K562 (cell line): Measurements from ENCODE around the gene ETS2. TPM values are rescaled to one million over a fixed set of nuclear protein-coding genes. Genes with fewer than 3 reads are reported as not detected.

Source experiments
- ARID3B ChIP-seq: fragments of 250-450 bp; sonication (Bioruptor Pico); IDR thresholded peaks from 2 replicates; pipeline ENCODE4 v1.4.0; 2020; ENCODE audit warnings: borderline replicate concordance
- BCOR ChIP-seq: fragments of 450-650 bp; IDR thresholded peaks from 2 replicates; pipeline ENCODE4 v1.6.1; 2016
- CEBPG ChIP-seq, 3 experiments: fragments of 200-800 bp in 1 of 3; sonication (Bioruptor generic) in 1 of 3; sonication (generic) in 1 of 3; formaldehyde crosslinking in 1 of 3; IDR thresholded peaks in 2 of 3; conservative IDR thresholded peaks in 1 of 3; 2 replicates each; pipeline versions ENCODE4 v1.6.1 to v1.8.0; 2016 to 2022; ENCODE audit warnings: missing compliant biosample characterization in 2 of 3, missing genetic modification characterization in 2 of 3, mild to moderate bottlenecking in 1 of 3, missing genetic modification reagents in 1 of 3
- CTBP1 ChIP-seq: fragments of 450-650 bp; IDR thresholded peaks from 2 replicates; pipeline ENCODE4 v1.6.1; 2016; ENCODE audit warnings: borderline replicate concordance
- ELK1 ChIP-seq: sonication (generic); formaldehyde crosslinking; IDR thresholded peaks from 2 replicates; pipeline ENCODE4 v1.8.1; 2022; ENCODE audit warnings: missing genetic modification reagents
- FOXA3 ChIP-seq, 2 experiments: fragments of 450-650 bp in 1 of 2; sonication (generic) in 1 of 2; formaldehyde crosslinking; IDR thresholded peaks in 1 of 2; conservative IDR thresholded peaks in 1 of 2; 2 replicates each; pipeline versions ENCODE4 v1.4.0 to v1.8.0; 2020 to 2022; ENCODE audit warnings: mild to moderate bottlenecking in 2 of 2, missing genetic modification reagents in 1 of 2
- HDAC2 ChIP-seq: fragments of 450-650 bp; IDR thresholded peaks from 2 replicates; pipeline ENCODE4 v1.6.1; 2016; ENCODE audit warnings: mild to moderate bottlenecking
- HLTF ChIP-seq: fragments of 450-650 bp; IDR thresholded peaks from 2 replicates; pipeline ENCODE4 v1.6.1; 2016
- JUN ChIP-seq, 2 experiments: sonication (generic) in 1 of 2; formaldehyde crosslinking in 1 of 2; IDR thresholded peaks; 2 replicates each; pipeline versions ENCODE4 v1.6.1 to v1.8.0; 2012 to 2022; ENCODE audit warnings: borderline replicate concordance in 2 of 2, mild to moderate bottlenecking in 2 of 2, improper control_type of control experiment in 1 of 2, low read depth in 1 of 2, low read length in 1 of 2, missing genetic modification reagents in 1 of 2
- KDM2B ChIP-seq: fragments of 250-450 bp; sonication (Bioruptor Pico); IDR thresholded peaks from 2 replicates; pipeline ENCODE4 v1.8.0; 2021; ENCODE audit warnings: mild to moderate bottlenecking, moderate library complexity
- MCM2 ChIP-seq: fragments of 450-650 bp; IDR thresholded peaks from 2 replicates; pipeline ENCODE4 v1.6.1; 2017; ENCODE audit warnings: low read depth, mild to moderate bottlenecking
- MEF2A ChIP-seq: IDR thresholded peaks from 2 replicates; pipeline ENCODE4 v1.6.1; 2011; ENCODE audit warnings: low read depth, mild to moderate bottlenecking, low read length, moderate library complexity; ENCODE audit not compliant: control insufficient read depth
- RBM34 ChIP-seq: fragments of 200-400 bp; formaldehyde crosslinking; IDR thresholded peaks from 2 replicates; pipeline ENCODE4 v1.6.1; 2018; ENCODE audit warnings: low read length, borderline replicate concordance; ENCODE audit not compliant: insufficient read depth
- SIX5 ChIP-seq, 2 experiments: IDR thresholded peaks; 2 replicates each; pipeline ENCODE4 v1.6.1; 2011; ENCODE audit warnings: low read length in 2 of 2, borderline replicate concordance in 1 of 2, low read depth in 1 of 2, mild to moderate bottlenecking in 1 of 2, moderate library complexity in 1 of 2; ENCODE audit not compliant: insufficient read depth in 1 of 2
- TARDBP ChIP-seq: fragments of 450-650 bp; IDR thresholded peaks from 2 replicates; pipeline ENCODE4 v1.6.1; 2016
- TFE3 ChIP-seq: fragments of 450-650 bp; formaldehyde crosslinking; IDR thresholded peaks from 2 replicates; pipeline ENCODE4 v1.4.0; 2020; ENCODE audit warnings: mild to moderate bottlenecking, mixed read lengths
- TOE1 ChIP-seq, 2 experiments: fragments of 450-650 bp in 1 of 2; sonication (generic) in 1 of 2; formaldehyde crosslinking in 1 of 2; IDR thresholded peaks; 2 replicates each; pipeline versions ENCODE4 v1.7.1 to v1.8.0; 2016 to 2022; ENCODE audit warnings: borderline replicate concordance in 2 of 2, mild to moderate bottlenecking in 2 of 2, antibody characterized with exemption in 1 of 2, inconsistent platforms in 1 of 2, low read depth in 1 of 2, missing genetic modification reagents in 1 of 2, moderate library complexity in 1 of 2
- ZBTB1 ChIP-seq: sonication (generic); formaldehyde crosslinking; IDR thresholded peaks from 2 replicates; pipeline ENCODE4 v1.8.1; 2023; ENCODE audit warnings: missing genetic modification reagents, low read depth, mild to moderate bottlenecking, borderline replicate concordance
- ZKSCAN3 ChIP-seq: fragments of 250-450 bp; sonication (Bioruptor Pico); IDR thresholded peaks from 2 replicates; pipeline ENCODE4 v1.4.0; 2020
- ZNF12 ChIP-seq: sonication (generic); formaldehyde crosslinking; IDR thresholded peaks from 2 replicates; pipeline ENCODE4 v1.4.0; 2020; ENCODE audit warnings: mild to moderate bottlenecking, missing genetic modification reagents
- ZNF263 ChIP-seq: sonication (generic); formaldehyde crosslinking; IDR thresholded peaks from 2 replicates; pipeline ENCODE4 v1.8.0; 2022; ENCODE audit warnings: mild to moderate bottlenecking, missing genetic modification reagents, borderline replicate concordance
- ZNF277 ChIP-seq: fragments of 250-450 bp; sonication (Bioruptor Pico); IDR thresholded peaks from 2 replicates; pipeline ENCODE4 v1.8.0; 2022; ENCODE audit warnings: inconsistent platforms, mild to moderate bottlenecking, moderate library complexity, borderline replicate concordance
- polyA plus RNA-seq, 8 experiments: library from polyadenylated mRNA; depleted of rRNA in 4 of 8; stranded (reverse) in 5 of 8; unstranded in 3 of 8; fragments of >200 nt; fragmentation: Nextera tagmentation in 2 of 8; fragmentation: Illumina TruSeq in 1 of 8; extraction: Ambion mirVana in 2 of 8; extraction: Trizol in 1 of 8; gene quantifications; 2 replicates each; pipeline versions ENCODE4 v1.2.1 to v1.2.3, GENCODE V29; 2011 to 2014; ENCODE audit warnings: inconsistent platforms in 1 of 8, missing spikeins in 1 of 8
- total RNA-seq, 7 experiments: library from RNA; depleted of rRNA in 6 of 7; stranded (reverse); fragments of >200 nt in 6 of 7; fragmentation: Illumina TruSeq in 2 of 7; extraction: Trizol in 2 of 7; gene quantifications; 2 replicates each; pipeline versions ENCODE4 v1.2.1 to v1.2.3, GENCODE V29; 2011 to 2021; ENCODE audit warnings: low replicate concordance in 1 of 7

ETS2 gene
- total and polyA plus RNA-seq, 9 of the 15 experiments (the other 6 are each of a cell fraction or from before 2014, with no cell fraction given): 1.7 to 24.4 (median 12.2) TPM

GRCh38 chr21:38804789-38805327, 871 bp upstream of the ETS2 start (continued):
- no peak for TF ChIP-seq MEF2A
- no peak for TF ChIP-seq ARID3B (CRISPR knock-in tag)
- TF ChIP-seq HDAC2: no peak
- TF ChIP-seq ZNF263 (CRISPR knock-in tag): no peak
- peak; percentile 74; the same call in 1 of the 2 replicates for TF ChIP-seq CTBP1
- TF ChIP-seq BCOR: no peak
- TF ChIP-seq JUN (IDR thresholded peaks at IDR 0.05; ENCODE audit: borderline replicate concordance, low read depth, low read length): no peak
- TF ChIP-seq JUN (CRISPR knock-in tag; IDR thresholded peaks at IDR 0.05; ENCODE audit: borderline replicate concordance): no peak
- TF ChIP-seq KDM2B: peak; percentile 80
- TF ChIP-seq ZNF277 (CRISPR knock-in tag): no peak
- TF ChIP-seq ZBTB1: no peak
- no peak for TF ChIP-seq TFE3 (CRISPR knock-in tag)
- TF ChIP-seq TARDBP: no peak
- no peak for TF ChIP-seq CEBPG (CRISPR knock-in tag; IDR thresholded peaks at IDR 0.05)
- TF ChIP-seq CEBPG (tag; conservative IDR thresholded peaks at IDR 0.05 in 1 of 2, IDR thresholded peaks at IDR 0.05 in 1 of 2): no peak
- no peak for TF ChIP-seq TOE1 (IDR thresholded peaks at IDR 0.05; ENCODE audit: borderline replicate concordance)
- TF ChIP-seq TOE1 (CRISPR knock-in tag; IDR thresholded peaks at IDR 0.05; ENCODE audit: borderline replicate concordance, low read depth): no peak
- no peak for TF ChIP-seq RBM34
- TF ChIP-seq HLTF: no peak
- no peak for TF ChIP-seq MCM2
- TF ChIP-seq ZNF12 (CRISPR knock-in tag): peak; percentile 48; the same call in 1 of the 2 replicates
- no peak for TF ChIP-seq ELK1 (CRISPR knock-in tag)
- TF ChIP-seq SIX5 (IDR thresholded peaks at IDR 0.05; ENCODE audit: borderline replicate concordance in 1 of 2, insufficient read depth in 1 of 2, low read depth in 1 of 2, low read length in 2 of 2): no peak
- TF ChIP-seq FOXA3 (CRISPR knock-in tag; conservative IDR thresholded peaks at IDR 0.05 in 1 of 2, IDR thresholded peaks at IDR 0.05 in 1 of 2): no peak
- TF ChIP-seq ZKSCAN3 (CRISPR knock-in tag): no peak
